Retinal pigment epithelial cell (primary cell): ENCODE results near the gene PTGDR2.

Experiments used
- DNase-seq: peaks from one replicate; pipeline ENCODE4 v3.0.0-alpha.2; 2010; ENCODE audit warnings: low read depth
- H3K4me3 ChIP-seq: 2 replicates; pipeline ENCODE4 v1.5.1; 2011; ENCODE audit warnings: mild to moderate bottlenecking, low read length, control low read depth, moderate library complexity
- CTCF ChIP-seq: conservative IDR thresholded peaks from 2 replicates; pipeline ENCODE4 v1.5.1; 2011; ENCODE audit warnings: low read depth, low read length, control low read depth, inconsistent platforms

The PTGDR2 gene

GRCh38 chr11:60844045-60844869, 11.5 kb downstream of the PTGDR2 start:
- no peak for DNase-seq
- H3K4me3 ChIP-seq = peak overlapping the region; percentile 94
- no peak for TF ChIP-seq CTCF

GRCh38 chr11:60842668-60843600, 12.8 kb downstream of the PTGDR2 start:
- no peak for TF ChIP-seq CTCF
- peak overlapping the region; percentile 94 for H3K4me3 ChIP-seq
- peak; percentile 75 for DNase-seq

- peak within 1 kb of the TSS; percentile 94 for H3K4me3 ChIP-seq
- DNase-seq = peak; percentile 82
- TF ChIP-seq CTCF = no peak
Observed at GRCh38 chr11:60841797-60842667, 13.7 kb downstream of the PTGDR2 start, which contains the start of gene CCDC86. Gene CCDC86, plus strand, starts transcription at chr11:60842113. Its CDS starts 12 bp downstream, at chr11:60842125.

GRCh38 chr11:60840470-60841430, 15.0 kb downstream of the PTGDR2 start:
- TF ChIP-seq CTCF = no peak
- H3K4me3 ChIP-seq = no peak overlapping the region
- no peak for DNase-seq

- TF ChIP-seq CTCF = peak; percentile 26
- no peak overlapping the region for H3K4me3 ChIP-seq
- DNase-seq = no peak
Observed at GRCh38 chr11:60838132-60838531, 17.6 kb downstream of the PTGDR2 start.
